ENCODE data around the gene SOCS1.

DNA sequence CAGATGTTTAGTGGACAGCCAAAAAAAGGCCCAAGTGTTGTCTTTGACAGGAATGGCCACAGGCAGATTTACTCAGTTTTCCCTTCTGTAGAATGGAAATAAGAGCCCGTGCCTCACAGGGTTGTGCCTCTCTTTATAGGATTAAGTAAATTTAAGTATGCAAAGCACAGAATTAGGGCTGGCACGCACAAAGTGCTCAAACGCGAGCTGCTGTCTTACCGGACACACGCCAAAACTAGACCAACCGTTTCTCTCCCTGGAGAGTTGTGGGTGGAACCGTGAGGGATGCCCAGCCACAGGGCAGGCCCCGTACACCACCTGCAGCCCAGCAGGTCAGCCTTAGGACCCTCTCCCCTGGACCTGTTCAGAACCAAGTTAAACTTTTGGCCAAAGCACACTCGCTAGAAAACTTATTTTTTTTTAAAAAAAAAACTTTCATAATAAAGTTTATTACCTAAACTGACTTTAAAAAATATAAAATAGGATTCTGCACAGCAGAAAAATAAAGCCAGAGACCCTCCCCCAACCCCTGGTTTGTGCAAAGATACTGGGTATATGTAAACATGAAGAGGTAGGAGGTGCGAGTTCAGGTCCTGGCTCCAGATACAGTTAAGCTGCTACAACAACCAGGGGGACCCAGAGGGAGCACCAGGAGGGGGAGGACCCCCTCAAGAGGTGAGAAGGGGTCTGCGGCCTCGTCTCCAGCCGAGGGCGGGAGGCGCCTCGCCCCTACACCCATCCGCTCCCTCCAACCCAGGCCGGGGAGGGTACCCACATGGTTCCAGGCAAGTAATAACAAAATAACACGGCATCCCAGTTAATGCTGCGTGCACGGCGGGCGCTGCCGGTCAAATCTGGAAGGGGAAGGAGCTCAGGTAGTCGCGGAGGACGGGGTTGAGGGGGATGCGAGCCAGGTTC, 1.8 kb downstream of the SOCS1 start:
- TF ChIP-seq, protein P1, sequence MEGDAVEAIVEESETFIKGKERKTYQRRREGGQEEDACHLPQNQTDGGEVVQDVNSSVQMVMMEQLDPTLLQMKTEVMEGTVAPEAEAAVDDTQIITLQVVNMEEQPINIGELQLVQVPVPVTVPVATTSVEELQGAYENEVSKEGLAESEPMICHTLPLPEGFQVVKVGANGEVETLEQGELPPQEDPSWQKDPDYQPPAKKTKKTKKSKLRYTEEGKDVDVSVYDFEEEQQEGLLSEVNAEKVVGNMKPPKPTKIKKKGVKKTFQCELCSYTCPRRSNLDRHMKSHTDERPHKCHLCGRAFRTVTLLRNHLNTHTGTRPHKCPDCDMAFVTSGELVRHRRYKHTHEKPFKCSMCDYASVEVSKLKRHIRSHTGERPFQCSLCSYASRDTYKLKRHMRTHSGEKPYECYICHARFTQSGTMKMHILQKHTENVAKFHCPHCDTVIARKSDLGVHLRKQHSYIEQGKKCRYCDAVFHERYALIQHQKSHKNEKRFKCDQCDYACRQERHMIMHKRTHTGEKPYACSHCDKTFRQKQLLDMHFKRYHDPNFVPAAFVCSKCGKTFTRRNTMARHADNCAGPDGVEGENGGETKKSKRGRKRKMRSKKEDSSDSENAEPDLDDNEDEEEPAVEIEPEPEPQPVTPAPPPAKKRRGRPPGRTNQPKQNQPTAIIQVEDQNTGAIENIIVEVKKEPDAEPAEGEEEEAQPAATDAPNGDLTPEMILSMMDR (IDR thresholded peaks at IDR 0.05): no peak
- TF ChIP-seq EZH2 (IDR thresholded peaks at IDR 0.05; ENCODE audit: borderline replicate concordance, insufficient read depth, low read depth, low read length, poor library complexity, severe bottlenecking): no peak

Measured in B cell (primary cell).